SIG-M5 treated with dmso at 0.1 percent for 504 hours (cell line): Measurements from ENCODE around the gene RPL37A.

Experiments
- DNase-seq: peaks from one replicate; lab custom pipeline; 2025; ENCODE audit not compliant: unreplicated experiment; lab: John Stamatoyannopoulos, UW

The RPL37A gene

DNA sequence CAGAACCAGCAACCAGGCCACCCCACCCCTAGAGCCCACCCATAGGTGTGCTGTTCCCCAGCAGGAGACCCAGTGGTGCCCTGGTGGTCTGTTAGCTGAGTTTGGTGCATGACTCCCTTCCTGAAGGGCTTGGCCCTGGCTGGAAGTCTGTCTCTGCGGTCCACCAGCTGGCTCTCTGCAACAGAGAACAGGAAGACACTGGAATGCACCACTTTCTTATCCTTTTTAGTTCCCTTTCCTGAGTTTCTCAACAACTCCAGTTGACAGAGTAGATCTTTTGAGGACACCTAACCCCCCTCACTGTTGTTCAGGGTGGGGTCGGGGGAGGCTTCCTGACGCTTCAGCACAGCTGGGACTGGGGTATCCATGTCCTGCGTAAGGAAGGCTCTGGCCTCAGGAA, 11.9 kb upstream of the RPL37A start:
- DNase-seq = peak; percentile 69

DNA sequence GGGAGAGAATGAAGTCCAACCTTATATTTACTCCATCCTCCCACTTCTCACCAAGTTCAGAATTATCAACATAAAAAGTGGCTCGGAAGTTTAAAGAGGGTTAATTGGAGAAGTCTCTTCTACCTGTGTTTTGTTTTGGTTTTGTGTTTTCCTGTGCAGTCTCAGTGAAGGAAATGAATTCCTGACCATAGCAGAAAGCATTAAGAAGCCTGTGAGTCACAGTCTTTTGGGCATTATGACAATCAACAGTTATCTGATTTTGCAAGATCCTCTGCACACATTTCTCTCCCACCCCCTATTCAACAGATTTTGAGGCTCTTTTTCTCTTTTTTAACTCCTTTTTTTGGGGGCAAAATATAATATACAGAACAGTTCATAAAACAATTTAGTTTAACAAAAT, 8.6 kb upstream of the RPL37A start:
- peak; percentile 62 for DNase-seq

DNA sequence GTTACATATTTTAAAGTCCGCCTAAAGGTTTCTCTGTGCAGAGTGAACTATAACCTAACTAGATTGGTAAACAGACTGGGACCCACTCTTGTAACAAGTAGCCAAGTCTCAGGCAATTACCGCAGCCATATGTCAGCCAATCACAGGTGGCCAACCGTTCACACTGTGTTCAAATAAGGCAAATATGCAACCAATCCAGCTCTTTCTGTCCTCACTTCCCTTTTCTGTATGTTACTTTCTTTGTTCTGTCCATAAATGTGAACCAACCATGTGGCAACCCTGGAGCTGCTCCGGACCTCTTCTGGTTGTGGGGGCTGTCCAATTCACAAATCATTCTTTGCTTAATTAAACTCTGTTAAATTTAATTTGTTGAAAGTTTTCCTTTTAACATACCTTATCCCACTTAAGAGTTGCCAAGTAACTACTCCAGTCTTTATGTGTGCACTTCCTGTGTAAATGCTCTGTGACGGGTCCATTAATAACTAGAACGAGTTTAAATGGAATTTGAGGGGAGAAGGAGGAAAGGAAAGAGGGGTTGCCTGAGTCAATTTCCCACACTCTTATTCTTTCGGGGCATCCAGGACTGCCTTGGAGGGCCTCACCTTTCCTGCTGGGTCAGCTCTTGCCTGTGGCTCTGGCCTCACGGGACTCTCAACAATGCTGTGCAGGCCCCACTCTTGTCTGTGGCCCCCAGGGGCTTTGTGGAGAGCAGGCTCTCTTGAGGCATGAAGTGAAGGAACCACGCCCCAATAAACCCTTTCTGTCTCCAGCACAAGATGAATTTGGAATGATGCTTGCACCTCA, 6.6 kb upstream of the RPL37A start:
- DNase-seq = peak; percentile 31

DNA sequence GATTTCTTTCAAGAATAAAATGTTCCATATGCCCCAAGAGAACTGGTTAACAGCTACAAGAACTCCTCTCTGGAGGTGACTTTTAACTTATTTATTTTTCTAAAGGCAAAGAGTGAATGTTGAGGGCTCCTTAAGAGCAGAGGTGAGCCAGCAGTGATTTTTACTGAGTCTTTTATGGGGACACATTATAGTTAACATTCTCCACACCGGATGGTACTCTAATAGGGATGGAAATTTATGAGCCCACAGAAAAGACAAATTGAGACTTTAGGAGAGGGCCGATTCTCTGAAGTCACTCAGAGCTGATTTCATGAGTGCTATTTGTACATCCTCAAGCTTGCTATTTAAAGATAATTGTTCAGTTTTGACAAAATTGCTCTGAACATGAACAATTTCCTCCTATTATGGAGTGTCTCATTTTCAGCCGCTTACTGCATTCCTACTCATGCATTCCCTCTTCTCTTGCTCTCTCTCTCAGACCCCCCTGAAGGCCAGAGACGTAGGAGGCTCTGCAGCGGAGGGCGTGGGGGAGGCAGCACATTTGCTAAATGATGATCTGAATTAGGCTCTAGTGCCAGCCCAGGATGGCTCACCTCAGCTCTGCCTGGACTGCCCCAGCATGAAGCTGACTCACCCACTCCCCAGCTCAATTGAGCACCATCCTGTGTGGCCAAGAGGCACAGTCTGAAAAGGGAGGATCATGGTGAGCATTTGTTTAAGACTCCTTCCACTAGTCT, 5.9 kb upstream of the RPL37A start:
- no peak for DNase-seq

DNA sequence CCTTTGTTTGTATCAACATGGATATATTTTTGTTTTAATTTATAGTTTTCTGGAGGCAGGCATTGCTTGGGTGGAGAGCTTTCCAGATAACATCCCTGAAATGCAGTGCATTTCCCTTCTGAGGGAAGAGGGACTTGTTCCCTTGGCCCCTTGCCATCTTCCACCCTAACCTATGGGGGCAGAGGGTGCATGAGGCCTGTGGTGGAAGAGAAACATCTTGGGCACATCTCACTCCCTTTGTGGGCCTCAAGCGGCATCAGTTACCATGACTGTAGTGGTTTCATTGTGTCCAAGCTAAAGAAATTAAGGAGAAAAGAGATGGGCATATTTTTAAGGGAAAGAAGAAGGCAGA, 5.3 kb upstream of the RPL37A start:
- no peak for DNase-seq

DNA sequence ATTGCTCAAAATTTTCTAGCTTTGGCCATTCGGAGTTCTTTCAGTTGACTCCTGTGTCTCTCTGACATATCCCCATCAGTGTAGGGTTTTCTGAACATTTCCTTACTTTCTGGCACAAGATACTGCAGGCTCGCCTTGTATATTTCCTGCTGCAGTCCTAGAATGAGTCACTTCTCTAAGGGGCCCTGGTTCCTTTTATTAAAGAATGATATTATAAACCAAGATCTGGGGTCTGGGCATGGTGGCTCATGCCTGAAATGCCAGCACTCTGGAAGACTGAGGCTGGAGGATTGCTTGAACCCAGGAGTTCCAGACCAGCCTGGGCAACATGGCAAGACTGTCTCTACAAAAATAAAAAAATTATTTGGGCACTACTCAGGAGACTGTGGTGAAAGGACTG, 3.0 kb upstream of the RPL37A start:
- DNase-seq = peak; percentile 29

DNA sequence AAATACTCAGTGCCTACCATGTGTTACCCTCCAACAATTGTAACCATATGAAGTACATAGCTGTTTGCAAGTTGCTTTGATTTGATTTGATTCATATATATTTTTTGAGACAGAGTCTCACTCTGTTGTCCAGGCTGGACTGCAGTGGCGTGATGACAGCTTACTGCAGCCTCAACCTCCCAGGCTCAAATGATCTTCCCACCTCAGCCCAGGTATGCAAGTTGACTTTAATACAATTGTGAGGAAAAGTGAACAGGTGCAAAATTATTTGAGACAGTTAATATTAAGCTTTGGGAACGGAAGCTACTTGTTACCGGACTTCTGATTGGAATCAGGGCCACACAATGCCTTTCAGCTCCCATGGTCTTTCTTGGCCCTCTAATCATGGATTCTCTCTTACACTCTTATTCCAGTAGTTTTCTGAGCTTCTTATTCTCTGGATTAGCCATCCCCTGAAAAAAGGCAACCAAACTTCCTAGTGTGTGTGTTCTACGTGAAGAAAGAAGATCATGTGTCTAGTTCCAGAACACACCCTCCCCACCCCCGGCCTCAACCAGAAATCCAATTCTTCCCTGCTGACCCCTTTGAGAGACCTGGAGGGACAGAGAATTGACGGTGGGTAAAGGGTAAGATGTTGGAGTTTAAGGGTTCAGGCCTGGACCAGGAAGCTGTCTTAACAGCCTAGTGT, 1.1 kb upstream of the RPL37A start:
- no peak for DNase-seq

DNA sequence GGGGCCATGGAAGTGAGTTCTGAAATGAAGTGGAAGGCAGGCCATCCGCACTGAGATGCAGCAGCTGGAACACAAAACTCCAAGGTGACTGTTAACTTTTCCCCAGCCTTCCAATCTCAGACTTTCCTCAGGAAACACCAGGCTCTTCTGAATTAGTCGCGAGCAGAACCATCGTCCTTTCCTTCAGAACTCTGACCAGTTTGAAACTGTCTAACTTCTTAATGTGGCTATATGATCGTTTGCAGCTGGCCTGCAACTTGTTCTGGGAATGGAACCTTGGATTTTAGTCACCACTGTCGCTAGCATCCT, 620 bp upstream of the RPL37A start:
- DNase-seq = no peak

DNA sequence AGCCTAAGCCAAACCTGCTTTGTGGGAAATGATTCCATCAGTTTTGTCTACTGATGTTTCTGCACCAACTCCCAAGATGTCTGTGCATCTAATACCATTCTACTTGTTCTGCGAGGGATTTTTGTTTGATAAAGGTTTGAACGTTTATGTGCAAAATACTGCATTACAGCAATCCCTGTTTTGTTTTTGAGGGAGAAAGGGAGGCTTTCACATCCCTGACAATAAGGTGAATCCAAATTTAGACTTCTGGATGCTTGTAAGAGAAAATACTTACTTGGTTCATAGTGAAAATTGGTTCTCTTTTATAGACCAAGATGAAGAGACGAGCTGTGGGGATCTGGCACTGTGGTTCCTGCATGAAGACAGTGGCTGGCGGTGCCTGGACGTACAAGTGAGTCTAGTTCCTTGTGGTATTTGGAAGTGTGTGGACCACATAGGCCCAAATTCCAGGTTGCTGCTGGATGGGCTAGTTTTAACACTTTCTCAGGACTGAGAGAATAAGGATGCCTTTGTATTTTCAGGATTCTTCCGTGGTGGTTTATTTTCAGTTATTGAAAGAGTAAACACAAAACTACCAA, 1.1 kb downstream of the RPL37A start:
- peak; percentile 30 for DNase-seq

DNA sequence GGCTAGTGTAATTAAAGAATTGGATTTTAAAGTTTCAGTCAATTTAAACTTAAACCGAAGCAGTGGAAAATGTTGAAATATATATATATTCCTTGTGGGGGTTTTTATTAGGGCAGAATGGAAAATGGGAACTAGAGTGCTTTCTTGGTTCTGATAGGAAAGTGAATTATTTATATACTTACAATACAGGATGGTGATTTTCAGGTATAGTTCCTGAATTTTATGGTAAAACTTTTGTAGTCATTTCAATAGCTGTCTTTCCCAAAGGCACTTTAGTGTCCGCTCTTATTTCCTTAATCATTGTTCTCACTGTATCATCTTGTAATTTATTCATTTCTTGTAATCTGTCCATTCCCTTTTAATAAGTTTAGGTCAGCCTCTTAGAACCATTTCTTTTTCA, 1.9 kb downstream of the RPL37A start:
- DNase-seq = no peak

DNA sequence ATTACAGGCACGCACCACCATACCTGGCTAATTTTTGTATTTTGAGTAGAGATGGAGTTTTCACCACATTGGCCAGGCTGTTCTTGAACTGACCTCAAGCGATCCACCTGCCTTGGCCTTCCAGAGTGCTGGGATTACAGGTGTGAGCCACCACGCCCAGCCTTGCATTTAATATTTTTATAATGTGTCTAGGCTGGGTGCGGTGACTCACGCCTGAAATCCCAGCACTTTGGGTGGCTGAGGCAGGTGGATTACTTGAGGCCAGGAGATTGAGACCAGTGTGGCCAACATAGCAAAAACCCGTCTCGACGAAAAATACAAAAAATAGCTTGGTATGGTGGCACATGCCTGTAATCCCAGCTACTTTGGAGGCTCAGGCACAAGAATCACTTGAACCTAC, 3.2 kb downstream of the RPL37A start:
- no peak for DNase-seq

DNA sequence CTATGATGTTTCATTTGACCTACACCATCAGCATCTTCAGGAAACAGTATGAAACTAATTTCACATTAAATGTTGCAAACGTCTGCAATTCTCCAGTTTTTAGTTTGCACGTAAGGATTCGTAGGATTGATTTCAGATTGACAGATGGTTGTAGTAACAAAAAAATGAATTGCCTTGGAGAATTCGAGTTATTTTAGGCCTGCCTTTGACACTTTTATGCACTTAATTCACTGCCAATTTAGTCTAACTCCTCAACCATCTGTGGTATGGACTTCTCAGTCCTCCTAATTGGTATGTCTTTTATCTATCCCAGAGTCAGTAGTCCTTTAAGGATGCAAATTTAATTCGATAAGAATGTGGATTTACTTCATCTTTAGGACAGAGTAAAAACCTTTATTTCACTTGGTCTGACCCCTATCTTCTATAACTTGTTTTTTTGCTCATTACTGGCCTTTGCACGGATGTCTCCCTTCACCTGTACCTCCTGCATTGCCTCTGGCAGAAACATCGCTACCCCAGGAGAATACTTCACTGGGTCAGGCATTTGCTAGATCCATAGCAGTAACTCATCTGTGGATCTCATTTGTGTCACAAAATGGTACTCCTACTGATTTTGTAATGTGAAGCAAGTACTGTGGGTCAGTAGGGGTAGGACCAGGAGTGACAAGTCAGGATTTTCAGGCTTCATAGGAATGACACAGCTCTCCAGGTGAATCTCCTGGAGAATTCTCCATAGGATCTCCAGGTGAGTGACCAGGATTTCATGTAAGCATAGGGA, 3.9 kb downstream of the RPL37A start:
- no peak for DNase-seq

DNA sequence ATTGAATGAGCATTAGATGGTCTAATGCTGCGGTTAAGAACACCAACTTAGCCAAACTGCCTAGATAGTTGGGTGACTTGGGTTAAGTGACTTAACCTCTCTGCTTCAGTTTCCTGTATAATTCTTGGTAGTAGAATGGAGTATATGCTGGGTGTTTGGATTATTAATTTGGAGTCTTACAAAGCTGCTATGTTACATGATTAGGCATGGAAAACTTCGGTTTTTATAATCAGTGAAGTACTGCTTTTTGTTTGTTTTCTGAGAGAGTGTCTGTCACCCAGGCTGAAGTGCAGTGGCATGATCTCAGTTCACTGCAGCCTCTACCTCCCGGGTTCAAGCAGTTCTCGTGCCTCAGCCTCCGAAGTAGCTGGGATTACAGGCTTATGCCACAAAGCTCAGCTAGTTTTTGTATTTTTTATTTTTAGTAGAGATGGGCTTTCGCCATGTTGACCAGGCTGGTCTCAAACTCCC, 4.5 kb downstream of the RPL37A start:
- DNase-seq = no peak

DNA sequence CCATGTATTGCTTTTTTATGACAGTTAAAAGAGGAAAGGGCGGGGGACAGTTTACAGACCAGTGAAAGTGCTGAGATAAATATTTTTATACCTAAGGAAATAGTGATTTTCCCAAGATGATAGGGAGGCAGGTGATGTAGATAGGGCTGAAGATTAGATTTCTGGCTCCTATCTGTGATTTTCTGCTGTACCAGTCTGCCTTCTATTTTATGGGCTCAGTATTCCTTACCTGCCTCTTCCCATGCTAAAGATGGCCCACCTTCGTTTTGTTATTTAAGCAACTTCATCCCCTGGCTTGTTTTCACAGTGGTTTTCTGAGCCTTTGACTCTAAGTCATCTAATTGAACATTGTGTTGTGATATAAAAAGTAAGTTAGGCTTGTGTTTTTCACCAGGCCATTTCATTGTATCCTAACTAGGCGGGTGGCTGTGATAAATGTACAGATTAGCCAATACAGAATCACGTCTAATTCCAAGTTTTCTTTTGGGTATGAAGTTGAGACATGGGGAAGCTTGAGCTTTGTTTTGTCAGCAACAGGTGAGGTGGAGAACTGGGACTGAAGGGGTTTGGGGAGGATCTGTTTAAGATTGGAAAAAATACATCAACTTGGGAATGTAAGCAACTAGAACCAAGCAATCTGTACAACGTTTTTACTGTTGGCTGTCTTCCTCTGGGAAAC, 5.2 kb downstream of the RPL37A start:
- no peak for DNase-seq

DNA sequence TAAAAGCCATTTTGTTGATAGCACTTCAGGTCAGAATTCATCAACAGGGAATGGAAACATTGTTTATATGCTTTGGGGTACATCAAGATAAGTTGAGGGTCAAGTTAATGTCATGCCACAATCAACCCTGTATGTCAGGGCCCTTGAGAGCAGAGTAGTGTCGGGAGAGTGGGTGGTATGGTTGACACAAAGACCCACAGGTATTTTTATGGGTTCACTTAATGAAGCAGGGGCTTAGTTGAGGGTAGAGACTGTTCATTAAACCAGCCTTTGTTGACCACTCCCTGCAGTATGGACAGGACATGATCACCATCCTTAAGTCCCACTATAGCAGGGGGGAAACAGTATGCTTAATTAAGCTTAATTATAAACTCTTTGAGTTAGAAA, 5.7 kb downstream of the RPL37A start:
- DNase-seq = no peak

DNA sequence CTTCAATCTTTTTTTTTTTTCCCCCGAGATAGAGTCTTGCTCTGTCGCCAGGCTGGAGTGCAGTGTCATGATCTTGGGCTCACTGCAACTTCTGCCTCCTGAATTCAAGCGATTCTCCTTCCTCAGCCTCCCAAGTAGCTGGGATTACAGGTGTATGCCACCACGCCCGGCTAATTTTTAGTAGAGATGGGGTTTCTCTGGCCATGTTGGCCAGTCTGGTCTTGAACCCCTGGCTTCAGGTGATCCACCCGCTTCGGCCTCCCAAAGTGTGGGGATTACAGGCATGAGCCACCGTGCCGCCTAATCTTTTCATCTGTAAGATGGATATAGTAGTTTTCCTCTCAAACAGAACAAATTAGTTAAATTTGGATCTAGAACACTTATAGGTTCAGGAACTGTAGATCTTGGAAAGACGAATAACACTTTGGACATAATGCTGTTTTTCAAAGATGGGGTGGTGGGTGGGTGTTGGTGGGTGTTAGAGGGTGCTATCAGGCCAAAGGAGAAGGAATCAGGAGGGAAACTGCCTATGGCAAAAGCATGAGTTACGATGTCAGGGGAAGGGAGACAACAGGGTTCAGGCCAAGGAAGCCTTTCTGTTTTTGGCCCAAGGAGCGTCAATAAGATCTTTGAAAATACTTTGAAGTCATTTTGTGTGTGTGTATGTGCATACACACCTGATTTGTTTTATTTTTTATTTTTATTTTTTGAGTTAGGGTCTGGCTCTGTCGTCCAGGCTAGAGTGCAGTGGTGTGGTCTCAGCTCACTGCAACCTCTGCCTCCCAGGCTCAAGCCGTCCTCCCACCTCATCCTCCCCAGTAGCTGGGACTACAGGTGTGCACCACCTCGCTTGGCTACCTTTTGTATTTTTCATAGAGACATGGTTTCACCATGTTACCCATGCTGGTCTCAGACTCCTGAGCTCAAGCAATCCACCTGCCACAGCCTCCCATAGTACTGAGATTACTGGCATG, 6.8 kb downstream of the RPL37A start:
- no peak for DNase-seq

DNA sequence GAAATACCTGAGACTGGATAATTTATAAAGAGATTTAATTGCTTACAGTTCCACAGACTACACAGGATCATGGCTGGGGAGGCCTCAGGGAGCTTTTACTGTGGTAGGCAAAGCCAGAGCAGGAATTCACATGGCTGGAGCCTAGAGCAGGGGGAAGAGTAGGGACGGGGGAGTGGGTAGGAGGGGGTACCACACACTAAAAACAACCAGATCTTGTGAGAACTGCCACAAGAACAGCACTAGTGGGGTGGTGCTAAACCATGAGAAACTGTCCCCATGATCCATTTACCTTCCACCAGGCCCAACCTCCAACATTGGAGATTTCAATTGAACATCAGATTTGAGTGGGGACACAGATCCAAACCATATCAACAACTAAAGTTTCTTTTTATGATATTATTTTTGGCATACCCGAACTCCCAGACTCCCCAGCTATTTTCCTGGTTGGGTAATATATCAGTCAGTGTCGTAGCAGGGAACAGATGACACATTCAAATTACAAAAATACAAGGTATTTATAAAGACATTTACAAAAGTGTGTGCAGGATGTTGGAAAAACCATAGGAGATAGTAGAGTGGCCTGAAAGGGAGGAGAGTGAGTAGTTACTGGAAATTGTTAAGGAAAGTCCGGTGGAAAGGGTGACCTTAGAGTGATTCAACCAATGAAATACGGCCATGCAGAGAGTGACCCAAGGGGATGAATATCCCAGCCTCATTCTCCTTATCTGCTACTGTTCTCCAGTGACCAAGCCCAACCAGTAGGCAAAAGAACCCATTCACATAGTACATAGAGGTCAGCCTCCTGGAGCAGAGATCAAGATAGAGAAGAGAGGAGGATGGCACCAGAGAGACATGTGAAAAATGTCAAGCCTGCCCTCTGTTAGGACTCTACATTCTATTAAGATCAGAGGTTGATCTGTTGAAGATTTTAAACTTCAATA, 8.8 kb downstream of the RPL37A start:
- DNase-seq = no peak

DNA sequence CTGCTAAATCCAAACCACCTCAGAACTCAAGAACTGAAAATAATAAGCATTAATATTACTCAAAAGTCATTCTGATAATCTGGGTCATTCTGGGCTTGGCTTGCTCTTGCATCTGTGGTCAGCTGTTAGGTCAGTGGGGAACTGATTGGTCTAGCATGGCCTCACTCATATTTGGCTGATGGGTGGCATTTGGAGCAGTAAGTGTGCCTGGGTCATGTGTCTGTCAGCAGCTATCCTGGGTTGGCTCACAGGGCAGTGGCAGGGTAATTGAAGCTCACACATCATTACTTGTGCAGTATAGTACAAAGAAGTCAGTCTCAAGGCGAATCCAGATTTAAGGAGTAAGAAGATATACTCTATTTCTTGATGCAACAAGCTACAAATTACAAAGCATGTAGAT, 9.6 kb downstream of the RPL37A start:
- no peak for DNase-seq
